ENCODE measurements around the gene TFCP2. TPM values are rescaled to one million over a fixed set of nuclear protein-coding genes. Genes with fewer than 3 reads are reported as not detected.

TFCP2 gene
- total and polyA plus RNA-seq, 11 donors, result 8.3 to 28.8 (median 19.3) TPM

- Histone ChIP-seq H3K27me3 (no peaks in the 10 kb centered on the region), H3K9me3 (no peaks in the 10 kb centered on the region), H3K4me3 (no peak overlapping the region), H3K27ac (no peak overlapping the region), H3K36me3 (peaks cover 0 to 26% (median 9%) of the 10 kb centered on the region in 9 donors), H3K4me1 (no peaks in the 10 kb centered on the region)
- no peak for ATAC-seq
- DNase-seq, result no peak
- TF ChIP-seq POLR2A (IDR thresholded peaks at IDR 0.05), result no peak
- TF ChIP-seq CTCF (IDR thresholded peaks at IDR 0.05), result no peak
- intact Hi-C loops (cut with DNase I), result no loop called here
- 87 to 90% (median 87%) methylated on average over 5 of the region's 5 CpGs for WGBS, 4 donors
Observed at GRCh38 chr12:51132693-51133092, 40.2 kb downstream of the TFCP2 start.

GRCh38 chr12:51131745-51132521 lies 41.0 kb downstream of the TFCP2 start:
- peaks cover 0 to 21% (median 7%) of the 10 kb centered on the region in 9 donors for H3K36me3 ChIP-seq
- no peaks in the 10 kb centered on the region for H3K9me3 ChIP-seq
- no peak for ATAC-seq
- DNase-seq, result no peak
- H3K4me3 ChIP-seq, result no peak overlapping the region
- no peak overlapping the region for H3K27ac ChIP-seq
- no peaks in the 10 kb centered on the region for H3K27me3 ChIP-seq
- intact Hi-C loops (cut with DNase I), result no loop called here
- TF ChIP-seq POLR2A (IDR thresholded peaks at IDR 0.05) (no peak), CTCF (IDR thresholded peaks at IDR 0.05) (no peak)
- peaks cover 0 to 5% (median 0%) of the 10 kb centered on the region in 12 donors for H3K4me1 ChIP-seq
- 86 to 95% (median 91%) methylated on average over 5 of the region's 5 CpGs for WGBS, 4 donors

GRCh38 chr12:51128919-51129318 lies 44.0 kb downstream of the TFCP2 start:
- H3K36me3 ChIP-seq, result peaks cover 0 to 15% (median 10%) of the 10 kb centered on the region in 9 donors
- H3K4me1 ChIP-seq, result peaks cover 0 to 5% (median 0%) of the 10 kb centered on the region in 12 donors
- no peak overlapping the region for H3K27ac ChIP-seq
- no peak overlapping the region for H3K4me3 ChIP-seq
- ATAC-seq (no peak), DNase-seq (no peak)
- no peaks in the 10 kb centered on the region for H3K27me3 ChIP-seq
- no peaks in the 10 kb centered on the region for H3K9me3 ChIP-seq
- 83 to 93% (median 90%) methylated on average over 3 of the region's 3 CpGs for WGBS, 4 donors
- intact Hi-C loops (cut with DNase I), result no loop called here
- TF ChIP-seq CTCF (IDR thresholded peaks at IDR 0.05), result no peak

- Histone ChIP-seq H3K4me3 (no peak overlapping the region), H3K4me1 (peaks cover 0 to 11% (median 2%) of the 10 kb centered on the region in 12 donors), H3K27ac (no peak overlapping the region), H3K27me3 (no peaks in the 10 kb centered on the region), H3K36me3 (peaks cover 0 to 21% (median 10%) of the 10 kb centered on the region in 9 donors), H3K9me3 (no peaks in the 10 kb centered on the region)
- intact Hi-C loops (cut with DNase I), result no loop called here
- TF ChIP-seq CTCF (IDR thresholded peaks at IDR 0.05), result no peak
- no peak for TF ChIP-seq POLR2A (IDR thresholded peaks at IDR 0.05)
- 90 to 93% (median 92%) methylated on average over 2 of the region's 2 CpGs for whole genome bisulfite sequencing, 4 donors
- no peak for ATAC-seq
- no peak for DNase-seq
Observed at GRCh38 chr12:51127050-51127729, 45.7 kb downstream of the TFCP2 start.
